ENCODE results near the gene RNF223. TPM values are rescaled to one million over a fixed set of nuclear protein-coding genes. Genes with fewer than 3 reads are reported as not detected.

RNF223 gene
- total RNA-seq, 1 donor from 2014 or later, result not detected

- H3K4me3 Mint-ChIP-seq, result no peak overlapping the region
These were observed 18.0 kb downstream of the RNF223 start for GRCh38 chr1:1055841-1056736.

GRCh38 chr1:1054971-1055370 is 19.1 kb downstream of the RNF223 start:
- POLR2A ChIA-PET, result interaction anchor here (1.0 kb wide), 1 partner anchor 14 kb away, joined by 3 read pairs; no protein-coding TSS in a partner anchor
- Mint-ChIP-seq H3K4me3 (no peak overlapping the region), H3K9me3 (no peaks in the 10 kb centered on the region), H3K27ac (no peak overlapping the region), H3K27me3 (peaks cover 11% of the 10 kb centered on the region), H3K4me1 (peaks cover 17% of the 10 kb centered on the region), H3K36me3 (ENCODE audit: low read depth) (no peaks in the 10 kb centered on the region)
- TF ChIP-seq, protein P1, sequence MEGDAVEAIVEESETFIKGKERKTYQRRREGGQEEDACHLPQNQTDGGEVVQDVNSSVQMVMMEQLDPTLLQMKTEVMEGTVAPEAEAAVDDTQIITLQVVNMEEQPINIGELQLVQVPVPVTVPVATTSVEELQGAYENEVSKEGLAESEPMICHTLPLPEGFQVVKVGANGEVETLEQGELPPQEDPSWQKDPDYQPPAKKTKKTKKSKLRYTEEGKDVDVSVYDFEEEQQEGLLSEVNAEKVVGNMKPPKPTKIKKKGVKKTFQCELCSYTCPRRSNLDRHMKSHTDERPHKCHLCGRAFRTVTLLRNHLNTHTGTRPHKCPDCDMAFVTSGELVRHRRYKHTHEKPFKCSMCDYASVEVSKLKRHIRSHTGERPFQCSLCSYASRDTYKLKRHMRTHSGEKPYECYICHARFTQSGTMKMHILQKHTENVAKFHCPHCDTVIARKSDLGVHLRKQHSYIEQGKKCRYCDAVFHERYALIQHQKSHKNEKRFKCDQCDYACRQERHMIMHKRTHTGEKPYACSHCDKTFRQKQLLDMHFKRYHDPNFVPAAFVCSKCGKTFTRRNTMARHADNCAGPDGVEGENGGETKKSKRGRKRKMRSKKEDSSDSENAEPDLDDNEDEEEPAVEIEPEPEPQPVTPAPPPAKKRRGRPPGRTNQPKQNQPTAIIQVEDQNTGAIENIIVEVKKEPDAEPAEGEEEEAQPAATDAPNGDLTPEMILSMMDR (IDR thresholded peaks at IDR 0.05), result no peak
- CTCF ChIA-PET, result no interaction called here
- intact Hi-C loops (cut with micrococcal nuclease), result no loop called here
- no peak for DNase-seq
- no peak for ATAC-seq (ENCODE audit: low read depth)

More at GRCh38 chr1:1055841-1056736, 18.0 kb downstream of the RNF223 start:
- DNase-seq (no peak), ATAC-seq (ENCODE audit: low read depth) (no peak)
- H3K27me3 Mint-ChIP-seq, result peaks cover 17% of the 10 kb centered on the region
- POLR2A ChIA-PET, result interaction anchor here (1.0 kb wide), 1 partner anchor 16 kb away, joined by 3 read pairs; no protein-coding TSS in a partner anchor
- no peaks in the 10 kb centered on the region for H3K9me3 Mint-ChIP-seq
- H3K36me3 Mint-ChIP-seq (ENCODE audit: low read depth), result no peaks in the 10 kb centered on the region
- intact Hi-C loops (cut with micrococcal nuclease), result no loop called here
- H3K27ac Mint-ChIP-seq, result no peak overlapping the region
- H3K4me1 Mint-ChIP-seq, result peaks cover 21% of the 10 kb centered on the region
- CTCF ChIA-PET, result no interaction called here
- TF ChIP-seq, protein P1 (IDR thresholded peaks at IDR 0.05), result no peak

- Mint-ChIP-seq H3K9me3 (no peaks in the 10 kb centered on the region), H3K27me3 (peaks cover 11% of the 10 kb centered on the region), H3K36me3 (ENCODE audit: low read depth) (no peaks in the 10 kb centered on the region), H3K27ac (no peak overlapping the region), H3K4me3 (no peak overlapping the region), H3K4me1 (peaks cover 16% of the 10 kb centered on the region)
- DNase-seq (no peak), ATAC-seq (ENCODE audit: low read depth) (no peak)
- intact Hi-C loops (cut with micrococcal nuclease), result no loop called here
- ChIA-PET POLR2A (interaction anchor here (0.7 kb wide), 1 partner anchor 10 kb away, joined by 3 read pairs; no protein-coding TSS in a partner anchor), CTCF (no interaction called here)
- TF ChIP-seq, protein P1 (IDR thresholded peaks at IDR 0.05), result no peak
These were observed 19.9 kb downstream of the RNF223 start for GRCh38 chr1:1054099-1054700.

DNA sequence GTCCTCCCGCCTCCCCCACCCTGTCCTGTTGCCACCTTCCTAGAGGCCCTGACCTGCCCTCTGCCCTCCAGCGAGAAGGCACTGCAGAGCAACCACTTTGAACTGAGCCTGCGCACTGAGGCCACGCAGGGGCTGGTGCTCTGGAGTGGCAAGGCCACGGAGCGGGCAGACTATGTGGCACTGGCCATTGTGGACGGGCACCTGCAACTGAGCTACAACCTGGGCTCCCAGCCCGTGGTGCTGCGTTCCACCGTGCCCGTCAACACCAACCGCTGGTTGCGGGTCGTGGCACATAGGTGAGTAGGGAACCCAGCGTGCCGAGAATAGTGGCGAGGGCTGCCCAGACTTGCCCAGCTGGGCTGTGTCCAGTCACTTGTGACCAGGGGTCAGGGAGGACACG is 20.4 kb downstream of the RNF223 start:
- H3K27ac Mint-ChIP-seq, result no peak overlapping the region
- no peaks in the 10 kb centered on the region for H3K9me3 Mint-ChIP-seq
- ATAC-seq (ENCODE audit: low read depth) (no peak), DNase-seq (no peak)
- peaks cover 12% of the 10 kb centered on the region for H3K4me1 Mint-ChIP-seq
- CTCF ChIA-PET, result no interaction called here
- no peak overlapping the region for H3K4me3 Mint-ChIP-seq
- H3K27me3 Mint-ChIP-seq, result peaks cover 9% of the 10 kb centered on the region
- H3K36me3 Mint-ChIP-seq (ENCODE audit: low read depth), result no peaks in the 10 kb centered on the region
- TF ChIP-seq, protein P1 (IDR thresholded peaks at IDR 0.05), result no peak
- POLR2A ChIA-PET, result interaction anchor here (0.7 kb wide), 1 partner anchor 11 kb away, joined by 3 read pairs; no protein-coding TSS in a partner anchor
- intact Hi-C loops (cut with micrococcal nuclease), result no loop called here

DNA sequence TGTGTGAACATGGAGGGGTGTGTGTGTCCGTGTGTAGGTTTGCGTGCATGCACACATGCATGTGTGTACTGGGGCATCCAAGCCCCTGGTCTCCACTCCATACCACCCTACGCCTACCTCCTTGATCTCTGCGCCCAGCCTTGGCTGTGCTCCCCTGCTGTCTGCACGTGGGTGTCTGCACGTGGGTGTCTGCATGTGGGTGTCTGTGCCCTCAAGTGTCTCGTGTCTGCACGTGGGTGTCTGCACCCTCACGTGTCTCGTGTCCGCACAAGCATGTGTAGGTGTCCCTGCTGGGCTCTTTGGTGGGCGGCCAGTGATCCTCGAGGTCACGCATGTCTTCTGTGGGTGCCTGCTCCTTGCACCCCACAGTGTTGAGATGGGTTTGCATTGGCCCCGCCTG is 21.1 kb downstream of the RNF223 start:
- intact Hi-C loops (cut with micrococcal nuclease), result no loop called here
- Mint-ChIP-seq H3K36me3 (ENCODE audit: low read depth) (no peaks in the 10 kb centered on the region), H3K27ac (no peak overlapping the region), H3K4me1 (peaks cover 6% of the 10 kb centered on the region), H3K9me3 (no peaks in the 10 kb centered on the region), H3K27me3 (peaks cover 4% of the 10 kb centered on the region), H3K4me3 (no peak overlapping the region)
- TF ChIP-seq, protein P1 (IDR thresholded peaks at IDR 0.05), result no peak
- ChIA-PET CTCF (no interaction called here), POLR2A (no interaction called here)
- DNase-seq (no peak), ATAC-seq (ENCODE audit: low read depth) (no peak)

All from activated B cell treated with CpG ODN at 0.5 μM for 24 hours (primary cell).